AG04449 (cell line): ENCODE results near the gene KXD1.
"Not testable (repeated sequence)": the region's sequence is repeated elsewhere in the genome, so short reads cannot be mapped to it uniquely, and the experiment has no call there.

ENCODE experiments used
- CTCF ChIA-PET: fragments of 350-600 bp; formaldehyde crosslinking; extraction: SDS; loops from one replicate; lab custom pipeline; 2021; ENCODE audit warnings: antibody characterized with exemption; lab: Yijun Ruan, JAX
- POLR2A ChIA-PET: fragments of 400-600, 350-600 bp; formaldehyde crosslinking; extraction: SDS; loops from one replicate; lab custom pipeline; 2020; ENCODE audit warnings: antibody characterized with exemption, inconsistent platforms; lab: Yijun Ruan, JAX
- DNase-seq: peaks from one replicate; pipeline ENCODE4 v3.0.0-alpha.2; 2010; ENCODE audit warnings: low read depth, low spot score
- H3K4me3 ChIP-seq: 2 replicates; pipeline ENCODE4 v1.5.1; 2011; ENCODE audit warnings: low read depth, mild to moderate bottlenecking, control low read depth, low read length
- TF ChIP-seq, protein P1 (sequence below): IDR thresholded peaks from one replicate; pipeline ENCODE4 v1.5.1; 2011; ENCODE audit warnings: mild to moderate bottlenecking, moderate library complexity, low read length, control low read depth, inconsistent platforms; ENCODE audit not compliant: insufficient read depth; ENCODE audit errors: missing control alignments

Gene KXD1

DNA sequence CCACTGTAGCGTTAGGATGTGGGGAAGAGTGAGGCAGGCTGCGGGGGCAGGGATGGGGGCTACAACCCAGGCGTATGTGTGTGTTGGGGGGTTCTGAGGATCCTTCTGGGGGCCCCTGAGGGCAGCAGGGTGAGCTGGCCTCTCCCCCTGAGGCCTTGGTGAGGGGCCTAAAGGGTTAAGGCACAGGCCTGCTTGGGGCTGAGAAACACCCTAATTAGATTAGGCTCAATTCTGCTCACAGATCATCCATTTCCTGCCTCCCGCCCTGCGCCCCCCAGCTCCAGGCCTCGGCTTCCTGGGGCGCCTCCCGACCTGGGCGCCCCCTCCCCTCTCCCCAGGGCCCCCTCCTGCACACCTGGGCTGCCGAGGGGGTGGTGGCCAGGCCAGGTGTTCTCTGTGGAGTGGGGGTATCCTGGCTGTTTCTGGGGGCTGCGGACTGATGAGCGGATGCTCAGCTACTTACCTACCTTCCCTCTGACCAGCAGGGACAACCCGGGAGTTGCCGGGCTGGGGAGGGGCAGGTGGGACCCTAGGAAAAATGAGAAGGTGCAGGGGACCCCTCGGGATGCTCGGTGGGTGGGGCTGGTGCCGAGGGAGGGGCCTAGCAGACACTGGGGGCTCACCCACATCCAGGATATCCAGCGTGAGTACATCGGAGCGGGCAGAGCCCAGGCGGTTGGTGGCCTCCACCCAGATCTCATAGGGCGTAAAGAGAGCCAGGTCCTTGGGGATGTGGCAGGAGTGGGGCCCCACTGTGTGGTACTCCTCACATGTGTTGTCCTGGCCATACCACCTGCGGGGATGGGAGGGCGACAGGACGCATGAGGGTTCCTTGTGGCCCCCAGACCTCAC, 40.4 kb downstream of the KXD1 start:
- ChIA-PET POLR2A (no interaction called here), CTCF (interaction anchor here (0.8 to 15.9 kb wide), 3 partner anchors 8 to 248 kb away, joined by 3 to 286 read pairs (median 4); partner anchors contain the start of gene REX1BD)
- no peak overlapping the region for H3K4me3 ChIP-seq
- TF ChIP-seq, protein P1, sequence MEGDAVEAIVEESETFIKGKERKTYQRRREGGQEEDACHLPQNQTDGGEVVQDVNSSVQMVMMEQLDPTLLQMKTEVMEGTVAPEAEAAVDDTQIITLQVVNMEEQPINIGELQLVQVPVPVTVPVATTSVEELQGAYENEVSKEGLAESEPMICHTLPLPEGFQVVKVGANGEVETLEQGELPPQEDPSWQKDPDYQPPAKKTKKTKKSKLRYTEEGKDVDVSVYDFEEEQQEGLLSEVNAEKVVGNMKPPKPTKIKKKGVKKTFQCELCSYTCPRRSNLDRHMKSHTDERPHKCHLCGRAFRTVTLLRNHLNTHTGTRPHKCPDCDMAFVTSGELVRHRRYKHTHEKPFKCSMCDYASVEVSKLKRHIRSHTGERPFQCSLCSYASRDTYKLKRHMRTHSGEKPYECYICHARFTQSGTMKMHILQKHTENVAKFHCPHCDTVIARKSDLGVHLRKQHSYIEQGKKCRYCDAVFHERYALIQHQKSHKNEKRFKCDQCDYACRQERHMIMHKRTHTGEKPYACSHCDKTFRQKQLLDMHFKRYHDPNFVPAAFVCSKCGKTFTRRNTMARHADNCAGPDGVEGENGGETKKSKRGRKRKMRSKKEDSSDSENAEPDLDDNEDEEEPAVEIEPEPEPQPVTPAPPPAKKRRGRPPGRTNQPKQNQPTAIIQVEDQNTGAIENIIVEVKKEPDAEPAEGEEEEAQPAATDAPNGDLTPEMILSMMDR, result no peak
- no peak for DNase-seq

- TF ChIP-seq, protein P1, result no peak
- H3K4me3 ChIP-seq, result no peak overlapping the region
- POLR2A ChIA-PET, result no interaction called here
- DNase-seq, result no peak
- CTCF ChIA-PET, result interaction anchor here (1.2 to 15.9 kb wide), 2 partner anchors 12 to 247 kb away, joined by 3 to 286 read pairs; no protein-coding TSS in a partner anchor
Observed at GRCh38 chr19:18599485-18599884, 41.8 kb downstream of the KXD1 start.

- DNase-seq, POLR2A ChIA-PET, H3K4me3 ChIP-seq: not testable (repeated sequence)
- CTCF ChIA-PET, result interaction anchor here (1.4 kb wide), 1 partner anchor 246 kb away, joined by 5 read pairs; no protein-coding TSS in a partner anchor
Observed at GRCh38 chr19:18600692-18601397, 43.2 kb downstream of the KXD1 start.

GRCh38 chr19:18601875-18602274, 44.2 kb downstream of the KXD1 start:
- CTCF ChIA-PET, result interaction anchor here (2.9 kb wide), 1 partner anchor 10 kb away, joined by 10 read pairs; no protein-coding TSS in a partner anchor
- DNase-seq, result no peak
- H3K4me3 ChIP-seq, result no peak overlapping the region
- POLR2A ChIA-PET, result no interaction called here
- TF ChIP-seq, protein P1, result no peak

GRCh38 chr19:18603255-18603957, 45.7 kb downstream of the KXD1 start:
- CTCF ChIA-PET, result interaction anchor here (2.9 kb wide), 1 partner anchor 11 kb away, joined by 10 read pairs; no protein-coding TSS in a partner anchor
- POLR2A ChIA-PET, result no interaction called here
- TF ChIP-seq, protein P1, result no peak
- DNase-seq, result no peak
- H3K4me3 ChIP-seq, result no peak overlapping the region
